ENCODE results near the gene CDC20.

The CDC20 gene

DNA sequence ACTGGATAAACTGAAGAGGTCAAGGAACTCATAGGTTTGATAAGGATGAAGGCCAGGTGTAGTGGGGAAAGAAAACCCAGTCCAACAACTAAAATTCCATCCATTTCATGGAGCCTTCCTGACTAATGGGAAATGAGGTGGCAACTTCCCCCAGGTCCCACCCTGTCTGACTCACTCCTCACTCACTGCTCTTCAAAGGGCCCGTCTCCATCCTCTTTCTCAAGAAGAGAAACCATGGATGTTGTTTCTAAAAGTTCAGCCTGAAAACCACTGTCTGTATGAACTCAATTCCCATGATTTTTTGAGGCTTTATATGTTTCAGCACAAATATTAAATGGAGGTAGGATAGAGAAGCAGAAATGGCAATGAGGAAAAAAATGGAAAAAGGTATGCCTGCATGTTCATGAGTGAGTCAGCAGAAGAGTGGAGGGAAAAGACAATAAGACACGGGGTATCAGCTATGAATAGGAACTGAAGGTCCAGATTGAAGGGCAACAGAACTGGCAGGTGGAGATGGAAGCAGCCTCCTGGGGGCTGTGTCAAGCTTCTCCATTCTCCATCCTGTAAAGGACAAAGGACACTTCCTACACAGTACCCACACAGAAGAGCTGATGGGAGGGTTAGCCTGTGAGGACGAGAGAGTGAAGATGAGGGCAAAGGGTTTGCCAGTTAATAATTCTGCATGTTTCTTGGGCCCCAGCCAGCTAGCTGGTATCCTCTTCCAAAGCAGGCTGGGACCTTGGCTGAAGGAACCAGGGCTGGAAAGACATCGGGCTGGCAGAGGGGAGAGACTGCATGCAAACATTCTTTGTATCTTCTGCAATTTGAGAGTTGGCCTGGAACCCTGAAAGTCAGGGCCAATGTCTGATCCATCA is 14.5 kb downstream of the CDC20 start:
- CTCF ChIA-PET: interaction anchor here (0.5 to 0.6 kb wide), 4 partner anchors 68 to 1727 kb away, joined by 3 read pairs; no protein-coding TSS in a partner anchor
- peak overlapping the region; percentile 90 for H3K27ac ChIP-seq

GRCh38 chr1:43376723-43377235 is 18.0 kb downstream of the CDC20 start:
- no peak for DNase-seq (ENCODE audit: low spot score)
- ChIA-PET CTCF (no interaction called here), POLR2A (ENCODE audit: low non-redundant PET) (no interaction called here)
- TF ChIP-seq, protein P1, sequence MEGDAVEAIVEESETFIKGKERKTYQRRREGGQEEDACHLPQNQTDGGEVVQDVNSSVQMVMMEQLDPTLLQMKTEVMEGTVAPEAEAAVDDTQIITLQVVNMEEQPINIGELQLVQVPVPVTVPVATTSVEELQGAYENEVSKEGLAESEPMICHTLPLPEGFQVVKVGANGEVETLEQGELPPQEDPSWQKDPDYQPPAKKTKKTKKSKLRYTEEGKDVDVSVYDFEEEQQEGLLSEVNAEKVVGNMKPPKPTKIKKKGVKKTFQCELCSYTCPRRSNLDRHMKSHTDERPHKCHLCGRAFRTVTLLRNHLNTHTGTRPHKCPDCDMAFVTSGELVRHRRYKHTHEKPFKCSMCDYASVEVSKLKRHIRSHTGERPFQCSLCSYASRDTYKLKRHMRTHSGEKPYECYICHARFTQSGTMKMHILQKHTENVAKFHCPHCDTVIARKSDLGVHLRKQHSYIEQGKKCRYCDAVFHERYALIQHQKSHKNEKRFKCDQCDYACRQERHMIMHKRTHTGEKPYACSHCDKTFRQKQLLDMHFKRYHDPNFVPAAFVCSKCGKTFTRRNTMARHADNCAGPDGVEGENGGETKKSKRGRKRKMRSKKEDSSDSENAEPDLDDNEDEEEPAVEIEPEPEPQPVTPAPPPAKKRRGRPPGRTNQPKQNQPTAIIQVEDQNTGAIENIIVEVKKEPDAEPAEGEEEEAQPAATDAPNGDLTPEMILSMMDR (conservative IDR thresholded peaks at IDR 0.05; ENCODE audit: low read depth): no peak
- no peak overlapping the region for H3K27ac ChIP-seq

More for the DNA sequence above, 14.5 kb downstream of the CDC20 start:
- POLR2A ChIA-PET (ENCODE audit: low non-redundant PET): no interaction called here
- TF ChIP-seq, protein P1 (conservative IDR thresholded peaks at IDR 0.05; ENCODE audit: low read depth): no peak
- DNase-seq (ENCODE audit: low spot score): peak; percentile 88

GRCh38 chr1:43377831-43378230 is 19.1 kb downstream of the CDC20 start:
- H3K27ac ChIP-seq: no peak overlapping the region
- TF ChIP-seq, protein P1 (conservative IDR thresholded peaks at IDR 0.05; ENCODE audit: low read depth): no peak
- ChIA-PET POLR2A (ENCODE audit: low non-redundant PET) (interaction anchor here (1.3 kb wide), 1 partner anchor 9 kb away, joined by 4 read pairs; no protein-coding TSS in a partner anchor), CTCF (no interaction called here)
- DNase-seq (ENCODE audit: low spot score): no peak

DNA sequence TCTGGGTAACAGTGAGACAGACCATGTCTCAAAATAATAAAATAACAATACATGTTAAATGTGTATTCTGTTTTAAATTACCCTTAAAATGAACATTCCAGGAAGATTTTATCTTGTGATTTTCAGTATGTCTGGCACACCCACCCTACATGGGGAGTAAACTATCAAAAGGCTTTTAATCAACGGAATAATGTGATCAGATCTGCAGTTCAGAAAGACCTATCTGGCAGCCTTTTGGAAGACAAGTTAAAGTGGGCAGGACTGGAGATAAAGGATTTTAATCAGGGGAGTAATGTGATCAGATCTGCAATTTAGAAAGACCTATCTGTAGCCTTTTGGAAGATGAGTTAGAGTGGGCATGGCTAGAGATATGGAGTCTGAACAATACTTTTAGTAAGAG is 20.7 kb downstream of the CDC20 start:
- no peak overlapping the region for H3K27ac ChIP-seq
- CTCF ChIA-PET: no interaction called here
- TF ChIP-seq, protein P1 (conservative IDR thresholded peaks at IDR 0.05; ENCODE audit: low read depth): no peak
- no peak for DNase-seq (ENCODE audit: low spot score)
- POLR2A ChIA-PET (ENCODE audit: low non-redundant PET): no interaction called here

GRCh38 chr1:43381612-43382011 is 22.8 kb downstream of the CDC20 start:
- no peak for DNase-seq (ENCODE audit: low spot score)
- CTCF ChIA-PET: no interaction called here
- TF ChIP-seq, protein P1 (conservative IDR thresholded peaks at IDR 0.05; ENCODE audit: low read depth): no peak
- POLR2A ChIA-PET (ENCODE audit: low non-redundant PET): interaction anchor here (0.6 kb wide), 1 partner anchor 29 kb away, joined by 3 read pairs; no protein-coding TSS in a partner anchor
- no peak overlapping the region for H3K27ac ChIP-seq

DNA sequence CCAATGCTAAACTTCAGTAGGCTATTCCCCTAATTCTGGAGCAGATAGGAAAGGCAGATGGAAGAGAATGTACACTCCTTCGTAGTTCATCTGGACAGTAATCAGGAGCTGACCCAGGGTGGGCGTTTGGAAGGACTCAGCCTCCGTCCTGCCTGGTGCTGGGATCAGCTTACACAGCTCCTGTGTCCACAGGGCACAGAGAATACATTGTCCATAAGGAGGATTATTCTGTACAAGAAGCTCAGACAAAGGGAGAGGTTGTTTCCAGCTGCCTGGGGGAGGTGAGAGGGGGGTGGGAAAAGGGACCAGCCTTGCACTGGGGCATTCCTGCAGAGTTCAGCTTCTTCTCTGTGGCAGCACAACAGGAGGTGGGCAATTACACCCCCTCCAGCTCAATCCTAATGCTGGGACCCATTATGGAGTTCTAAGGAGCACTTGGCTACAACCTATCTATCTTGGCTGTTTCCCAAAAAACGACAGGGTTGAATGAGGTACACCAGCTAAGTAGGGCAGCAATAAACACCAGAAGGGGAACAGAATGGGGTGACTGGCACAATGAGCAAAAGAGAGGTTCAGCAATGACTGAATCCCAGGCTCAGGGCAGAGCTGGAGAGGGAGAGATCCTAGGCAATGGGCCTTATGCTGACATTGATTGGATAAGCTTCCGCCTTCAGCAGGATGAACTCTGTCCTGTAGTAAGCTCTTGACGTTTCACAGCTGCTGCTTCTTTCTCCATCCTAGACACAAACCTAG is 23.4 kb downstream of the CDC20 start:
- DNase-seq (ENCODE audit: low spot score): no peak
- TF ChIP-seq, protein P1 (conservative IDR thresholded peaks at IDR 0.05; ENCODE audit: low read depth): no peak
- POLR2A ChIA-PET (ENCODE audit: low non-redundant PET): interaction anchor here (0.6 kb wide), 1 partner anchor 29 kb away, joined by 3 read pairs; no protein-coding TSS in a partner anchor
- CTCF ChIA-PET: interaction anchor here (0.6 kb wide), 1 partner anchor 121 kb away, joined by 3 read pairs; no protein-coding TSS in a partner anchor
- no peak overlapping the region for H3K27ac ChIP-seq

Data from RWPE1 (cell line).